ENCODE measurements around the gene SMIM10L1. TPM values are rescaled to one million over a fixed set of nuclear protein-coding genes. Genes with fewer than 3 reads are reported as not detected.

Gene SMIM10L1
- total RNA-seq, result 9.3 TPM
- polyA plus RNA-seq, result 10 to 100 TPM in 2 of 4 donors, 1 to 10 TPM in 2; 6.3 to 15.1 (median 10.0) TPM

DNA sequence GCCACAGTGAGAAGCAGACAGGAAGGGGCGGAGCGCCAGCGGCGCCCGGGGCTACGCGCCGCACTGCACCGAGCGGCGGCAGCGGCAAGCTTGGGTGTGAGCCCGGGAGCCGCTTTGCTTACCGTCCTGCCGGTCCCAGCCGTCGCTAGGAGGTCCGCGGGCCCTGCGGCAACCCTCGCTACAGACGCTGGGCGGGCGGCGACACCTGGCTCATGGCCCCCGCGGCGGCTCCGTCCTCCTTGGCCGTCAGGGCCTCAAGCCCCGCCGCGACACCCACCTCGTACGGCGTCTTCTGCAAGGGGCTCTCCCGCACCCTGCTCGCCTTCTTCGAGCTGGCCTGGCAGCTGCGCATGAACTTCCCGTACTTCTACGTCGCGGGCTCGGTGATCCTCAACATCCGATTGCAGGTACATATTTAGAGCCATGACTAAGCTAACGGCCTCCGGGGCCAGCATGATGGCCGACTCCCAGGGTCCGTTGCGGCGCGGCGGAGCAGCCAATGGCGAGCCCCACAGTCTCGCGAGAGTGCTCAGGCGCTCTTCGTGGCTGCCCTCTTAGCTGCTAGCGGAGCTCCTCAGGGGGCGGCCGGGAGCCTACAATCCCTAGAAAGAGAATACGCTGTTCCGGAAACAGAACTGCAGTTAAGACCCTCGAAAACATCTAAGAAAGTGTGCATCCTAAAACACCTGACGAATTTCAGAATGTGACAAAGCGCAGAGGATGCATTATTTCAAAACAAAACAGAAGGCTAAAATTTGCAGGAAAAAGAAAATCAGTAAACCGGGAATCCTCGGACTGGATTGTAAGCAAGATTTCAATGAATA, at the start of gene SMIM10L1:
Gene SMIM10L1 (plus strand): TSS at position 50 of the 824 bp plus-strand sequence. CDS start 163 bp downstream, at position 213.
- Histone ChIP-seq H3K4me1 (ENCODE audit: control insufficient read depth, insufficient read depth, low read length, poor library complexity, severe bottlenecking) (peaks cover 36% of the 10 kb centered on the region), H3K36me3 (ENCODE audit: control insufficient read depth, insufficient read depth, low read length) (peaks cover 7% of the 10 kb centered on the region), H3K27ac (ENCODE audit: insufficient read depth, low read length, poor library complexity, severe bottlenecking) (peak within 1 kb of the TSS; percentile 81), H3K4me3 (ENCODE audit: low read depth, low read length) (peak within 1 kb of the TSS; percentile 99), H3K9me3 (ENCODE audit: control insufficient read depth in 2 of 2, low read length in 2 of 2) (no peaks in the 10 kb centered on the region), H3K27me3 (ENCODE audit: control insufficient read depth, insufficient read depth, low read length) (no peaks in the 10 kb centered on the region)
- DNase-seq (peak; percentile 80 to 94 (median 86)), ATAC-seq (ENCODE audit: low read depth in 2 of 2) (peak; percentile 93 to 96)
- Mint-ChIP-seq H3K9me3 (no peaks in the 10 kb centered on the region), H3K4me3 (peak within 1 kb of the TSS; percentile 98 to 99 (median 98)), H3K36me3 (peaks cover 32% of the 10 kb centered on the region), H3K27me3 (no peaks in the 10 kb centered on the region), H3K4me1 (peaks cover 42 to 80% (median 62%) of the 10 kb centered on the region in 4 donors), H3K27ac (peak within 1 kb of the TSS; percentile 98 to 100 (median 99))

DNA sequence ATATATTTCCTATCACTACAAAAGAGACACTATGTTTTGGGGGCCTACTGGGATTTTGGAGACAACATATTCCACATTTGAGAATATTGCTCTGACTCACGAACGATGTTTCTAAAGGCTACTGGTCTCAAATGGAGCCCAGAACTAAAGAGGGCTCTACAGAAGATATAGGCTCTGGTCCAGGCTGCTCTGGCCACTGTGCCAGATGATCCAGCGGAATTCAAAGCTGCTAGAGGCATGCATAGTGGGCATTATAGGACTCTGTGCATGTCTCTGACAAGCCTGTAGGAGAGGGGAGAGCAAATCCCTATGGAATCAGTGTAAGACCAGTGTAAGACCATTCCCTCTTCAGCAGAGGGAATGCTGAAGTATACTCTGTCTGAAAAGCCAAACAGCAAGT, 40.6 kb upstream of the SMIM10L1 start:
- no peak overlapping the region for H3K4me3 Mint-ChIP-seq
- ATAC-seq (ENCODE audit: low read depth in 2 of 2) (no peak), DNase-seq (no peak)
- H3K36me3 Mint-ChIP-seq, result peaks cover 38% of the 10 kb centered on the region
- H3K4me1 Mint-ChIP-seq, result peaks cover 26 to 33% (median 31%) of the 10 kb centered on the region in 4 donors
- no peak overlapping the region for H3K4me3 ChIP-seq (ENCODE audit: low read depth, low read length)
- peaks cover 5% of the 10 kb centered on the region for H3K36me3 ChIP-seq (ENCODE audit: control insufficient read depth, insufficient read depth, low read length)
- no peaks in the 10 kb centered on the region for H3K27me3 Mint-ChIP-seq
- no peaks in the 10 kb centered on the region for H3K27me3 ChIP-seq (ENCODE audit: control insufficient read depth, insufficient read depth, low read length)
- H3K4me1 ChIP-seq (ENCODE audit: control insufficient read depth, insufficient read depth, low read length, poor library complexity, severe bottlenecking), result no peaks in the 10 kb centered on the region
- H3K9me3 Mint-ChIP-seq, result peaks cover 0 to 2% (median 0%) of the 10 kb centered on the region in 7 donors
- H3K9me3 ChIP-seq (ENCODE audit: control insufficient read depth in 2 of 2, low read length in 2 of 2), result no peaks in the 10 kb centered on the region
- H3K27ac ChIP-seq (ENCODE audit: insufficient read depth, low read length, poor library complexity, severe bottlenecking), result no peak overlapping the region
- peak overlapping the region in 1 of 3 donors; percentile 78 for H3K27ac Mint-ChIP-seq

DNA sequence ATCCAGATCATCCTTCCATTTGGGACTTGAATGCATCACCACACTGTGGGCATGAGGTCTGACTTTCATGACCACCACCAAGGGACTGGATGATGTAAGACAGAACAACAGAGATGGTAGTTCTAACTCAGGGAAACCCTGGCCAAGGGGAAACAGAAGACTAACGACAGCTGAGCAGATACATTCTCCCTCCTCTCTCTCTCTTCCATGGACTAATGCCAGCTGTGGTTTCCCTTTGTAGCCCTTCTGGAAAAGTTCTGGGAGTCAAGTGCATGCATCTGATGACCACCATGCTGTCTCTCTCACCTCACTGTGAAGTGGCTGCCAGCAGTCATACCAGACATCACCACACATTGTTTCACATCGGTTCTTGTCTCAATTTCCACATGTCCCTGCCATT, 40.0 kb upstream of the SMIM10L1 start:
- Histone ChIP-seq H3K9me3 (ENCODE audit: control insufficient read depth in 2 of 2, low read length in 2 of 2) (no peaks in the 10 kb centered on the region), H3K4me3 (ENCODE audit: low read depth, low read length) (no peak overlapping the region), H3K27me3 (ENCODE audit: control insufficient read depth, insufficient read depth, low read length) (no peaks in the 10 kb centered on the region), H3K4me1 (ENCODE audit: control insufficient read depth, insufficient read depth, low read length, poor library complexity, severe bottlenecking) (no peaks in the 10 kb centered on the region), H3K36me3 (ENCODE audit: control insufficient read depth, insufficient read depth, low read length) (peaks cover 5% of the 10 kb centered on the region), H3K27ac (ENCODE audit: insufficient read depth, low read length, poor library complexity, severe bottlenecking) (no peak overlapping the region)
- H3K4me1 Mint-ChIP-seq, result peaks cover 27 to 35% (median 33%) of the 10 kb centered on the region in 4 donors
- H3K9me3 Mint-ChIP-seq, result peaks cover 0 to 2% (median 0%) of the 10 kb centered on the region in 7 donors
- peaks cover 38% of the 10 kb centered on the region for H3K36me3 Mint-ChIP-seq
- H3K4me3 Mint-ChIP-seq, result no peak overlapping the region
- no peak for ATAC-seq (ENCODE audit: low read depth in 2 of 2)
- H3K27me3 Mint-ChIP-seq, result no peaks in the 10 kb centered on the region
- H3K27ac Mint-ChIP-seq, result no peak overlapping the region
- DNase-seq, result no peak

DNA sequence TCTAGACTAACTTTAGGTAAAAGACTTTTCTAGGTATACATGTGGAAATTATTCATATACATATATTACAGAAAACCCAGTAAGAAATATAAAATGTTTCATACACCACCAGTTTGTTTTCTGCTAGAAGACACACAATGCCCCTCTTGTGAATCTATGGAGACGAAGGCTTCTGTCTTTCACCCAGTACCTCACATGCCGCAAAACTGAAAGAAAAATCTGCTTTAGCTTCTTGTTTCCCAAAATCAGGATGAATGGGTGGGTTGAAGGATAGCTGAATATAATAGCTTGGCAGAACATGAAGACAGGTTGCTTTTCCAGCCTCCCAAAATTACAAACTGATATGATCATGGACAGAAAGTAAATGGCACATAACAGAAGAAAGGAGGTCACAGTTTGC, 37.8 kb upstream of the SMIM10L1 start:
- Histone ChIP-seq H3K36me3 (ENCODE audit: control insufficient read depth, insufficient read depth, low read length) (peaks cover 3% of the 10 kb centered on the region), H3K4me1 (ENCODE audit: control insufficient read depth, insufficient read depth, low read length, poor library complexity, severe bottlenecking) (no peaks in the 10 kb centered on the region), H3K27me3 (ENCODE audit: control insufficient read depth, insufficient read depth, low read length) (no peaks in the 10 kb centered on the region), H3K9me3 (ENCODE audit: control insufficient read depth in 2 of 2, low read length in 2 of 2) (no peaks in the 10 kb centered on the region), H3K27ac (ENCODE audit: insufficient read depth, low read length, poor library complexity, severe bottlenecking) (no peak overlapping the region), H3K4me3 (ENCODE audit: low read depth, low read length) (no peak overlapping the region)
- DNase-seq (no peak), ATAC-seq (ENCODE audit: low read depth in 2 of 2) (no peak)
- Mint-ChIP-seq H3K4me3 (no peak overlapping the region), H3K9me3 (peaks cover 0 to 2% (median 0%) of the 10 kb centered on the region in 7 donors), H3K36me3 (peaks cover 27% of the 10 kb centered on the region), H3K27ac (peak overlapping the region in 1 of 3 donors; percentile 59), H3K27me3 (no peaks in the 10 kb centered on the region), H3K4me1 (peaks cover 34 to 43% (median 40%) of the 10 kb centered on the region in 4 donors)

DNA sequence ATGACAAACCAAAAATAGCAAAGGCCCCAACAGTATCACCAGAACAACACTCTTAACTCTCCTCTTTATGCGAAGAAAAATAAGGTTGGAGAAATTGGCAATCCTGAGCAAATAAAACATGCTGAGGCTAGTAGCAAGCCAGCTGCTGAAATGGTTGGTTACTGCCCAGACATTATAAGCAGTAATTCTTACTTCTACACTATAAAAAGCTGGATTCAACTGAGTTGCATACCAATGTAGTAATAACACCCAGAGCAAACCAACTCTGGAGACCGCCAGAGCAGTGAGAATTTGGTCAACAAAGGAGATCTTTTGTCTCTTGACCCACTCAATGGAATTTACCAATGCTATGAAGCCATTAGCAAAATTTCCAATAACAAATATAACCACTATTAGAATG, 37.2 kb upstream of the SMIM10L1 start:
- DNase-seq (no peak), ATAC-seq (ENCODE audit: low read depth in 2 of 2) (no peak)
- Histone ChIP-seq H3K27ac (ENCODE audit: insufficient read depth, low read length, poor library complexity, severe bottlenecking) (no peak overlapping the region), H3K9me3 (ENCODE audit: control insufficient read depth in 2 of 2, low read length in 2 of 2) (no peaks in the 10 kb centered on the region), H3K4me3 (ENCODE audit: low read depth, low read length) (no peak overlapping the region), H3K27me3 (ENCODE audit: control insufficient read depth, insufficient read depth, low read length) (no peaks in the 10 kb centered on the region), H3K4me1 (ENCODE audit: control insufficient read depth, insufficient read depth, low read length, poor library complexity, severe bottlenecking) (no peaks in the 10 kb centered on the region), H3K36me3 (ENCODE audit: control insufficient read depth, insufficient read depth, low read length) (peaks cover 3% of the 10 kb centered on the region)
- Mint-ChIP-seq H3K4me1 (peaks cover 32 to 43% (median 40%) of the 10 kb centered on the region in 4 donors), H3K36me3 (peaks cover 21% of the 10 kb centered on the region), H3K27me3 (no peaks in the 10 kb centered on the region), H3K9me3 (peaks cover 0 to 2% (median 0%) of the 10 kb centered on the region in 7 donors), H3K4me3 (no peak overlapping the region), H3K27ac (peak overlapping the region in 1 of 3 donors; percentile 59)

DNA sequence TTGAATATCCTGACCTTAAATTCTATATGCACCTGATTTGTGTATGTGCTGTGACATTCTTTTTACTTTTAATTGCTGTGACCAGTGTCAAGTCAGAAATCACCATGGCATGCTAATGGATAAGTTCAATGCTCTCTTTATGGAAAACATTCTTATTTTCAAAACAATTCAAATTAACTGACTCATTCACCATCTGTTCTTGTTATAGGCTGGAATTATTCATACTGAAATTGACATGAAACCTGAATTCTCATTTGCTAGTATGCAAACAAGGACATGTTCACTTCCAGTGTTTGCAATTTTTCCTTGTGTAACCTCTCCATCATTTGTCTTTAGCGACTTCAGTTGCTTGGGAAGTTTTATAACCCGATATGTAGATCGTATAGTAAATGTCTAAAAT, 36.7 kb upstream of the SMIM10L1 start, which contains the start of gene TAS2R30:
Gene TAS2R30 (minus strand): TSS at position 340 of the 400 bp plus-strand sequence. CDS start 400 bp downstream, outside the sequence.
- H3K27me3 Mint-ChIP-seq, result no peaks in the 10 kb centered on the region
- no peak within 1 kb of the TSS for H3K4me3 ChIP-seq (ENCODE audit: low read depth, low read length)
- ATAC-seq (ENCODE audit: low read depth in 2 of 2) (no peak), DNase-seq (no peak)
- H3K36me3 ChIP-seq (ENCODE audit: control insufficient read depth, insufficient read depth, low read length), result peaks cover 2% of the 10 kb centered on the region
- peaks cover 20% of the 10 kb centered on the region for H3K36me3 Mint-ChIP-seq
- no peaks in the 10 kb centered on the region for H3K4me1 ChIP-seq (ENCODE audit: control insufficient read depth, insufficient read depth, low read length, poor library complexity, severe bottlenecking)
- no peaks in the 10 kb centered on the region for H3K9me3 ChIP-seq (ENCODE audit: control insufficient read depth in 2 of 2, low read length in 2 of 2)
- H3K27ac ChIP-seq (ENCODE audit: insufficient read depth, low read length, poor library complexity, severe bottlenecking), result no peak within 1 kb of the TSS
- no peaks in the 10 kb centered on the region for H3K27me3 ChIP-seq (ENCODE audit: control insufficient read depth, insufficient read depth, low read length)
- H3K4me1 Mint-ChIP-seq, result peaks cover 32 to 46% (median 40%) of the 10 kb centered on the region in 4 donors
- no peak within 1 kb of the TSS for H3K4me3 Mint-ChIP-seq
- peak within 1 kb of the TSS in 1 of 3 donors; percentile 59 for H3K27ac Mint-ChIP-seq
- H3K9me3 Mint-ChIP-seq, result peaks cover 0 to 2% (median 0%) of the 10 kb centered on the region in 7 donors

DNA sequence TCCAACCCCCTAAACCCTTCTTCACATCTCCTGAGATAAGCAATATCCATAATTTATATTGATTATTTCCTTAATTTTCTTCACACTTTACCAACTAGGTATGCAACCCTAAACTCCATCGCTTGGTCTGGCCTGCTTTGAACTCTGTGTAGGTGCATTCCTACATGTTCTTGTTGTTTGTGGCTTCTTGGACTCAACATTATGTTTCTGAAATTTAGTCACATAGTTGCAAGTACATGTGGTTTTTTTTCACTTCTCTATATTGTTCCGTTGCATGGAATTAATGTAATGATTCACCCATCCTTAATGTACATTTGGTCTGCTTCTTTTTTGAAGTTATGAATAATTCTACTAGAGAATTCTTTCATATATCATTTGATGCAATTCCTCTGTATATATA, 34.9 kb upstream of the SMIM10L1 start:
- H3K9me3 ChIP-seq (ENCODE audit: control insufficient read depth in 2 of 2, low read length in 2 of 2), result no peaks in the 10 kb centered on the region
- DNase-seq (no peak), ATAC-seq (ENCODE audit: low read depth in 2 of 2) (no peak)
- Mint-ChIP-seq H3K4me1 (peaks cover 27 to 46% (median 45%) of the 10 kb centered on the region in 4 donors), H3K4me3 (no peak overlapping the region), H3K36me3 (peaks cover 20% of the 10 kb centered on the region), H3K9me3 (peaks cover 0 to 3% (median 0%) of the 10 kb centered on the region in 7 donors), H3K27me3 (no peaks in the 10 kb centered on the region), H3K27ac (peak overlapping the region in 1 of 3 donors; percentile 70)
- no peak overlapping the region for H3K4me3 ChIP-seq (ENCODE audit: low read depth, low read length)
- no peaks in the 10 kb centered on the region for H3K36me3 ChIP-seq (ENCODE audit: control insufficient read depth, insufficient read depth, low read length)
- no peaks in the 10 kb centered on the region for H3K4me1 ChIP-seq (ENCODE audit: control insufficient read depth, insufficient read depth, low read length, poor library complexity, severe bottlenecking)
- no peaks in the 10 kb centered on the region for H3K27me3 ChIP-seq (ENCODE audit: control insufficient read depth, insufficient read depth, low read length)
- no peak overlapping the region for H3K27ac ChIP-seq (ENCODE audit: insufficient read depth, low read length, poor library complexity, severe bottlenecking)

All from CD4-positive, CD25-positive, alpha-beta regulatory T cell (primary cell).